Activated naive CD4-positive, alpha-beta T cell treated with anti-CD3 and anti-CD28 coated beads, Interleukin-2, amount 50 U/mL, for 16 hours (primary cell): ENCODE results near the gene CCDC24.

ENCODE experiments used
- DNase-seq: peaks from one replicate; pipeline ENCODE4 v3.0.0-alpha.2; 2020

The CCDC24 gene

GRCh38 chr1:44045064-44045463, 53.7 kb downstream of the CCDC24 start:
- no peak for DNase-seq
